Measurements from ENCODE around the gene B4GALNT4. TPM values are rescaled to one million over a fixed set of nuclear protein-coding genes. Genes with fewer than 3 reads are reported as not detected.

B4GALNT4 gene
- total RNA-seq, 1 donor from 2014 or later, result 16.4 TPM

- H3K36me3 ChIP-seq, result no peaks in the 10 kb centered on the region
- H3F3A ChIP-seq (ENCODE audit: low read depth), result peaks cover 22% of the 10 kb centered on the region
- TF ChIP-seq EZH2phosphoT487 (IDR thresholded peaks at IDR 0.05), result no peak
- no peak for TF ChIP-seq EZH2 (IDR thresholded peaks at IDR 0.05)
- TF ChIP-seq, protein P1, sequence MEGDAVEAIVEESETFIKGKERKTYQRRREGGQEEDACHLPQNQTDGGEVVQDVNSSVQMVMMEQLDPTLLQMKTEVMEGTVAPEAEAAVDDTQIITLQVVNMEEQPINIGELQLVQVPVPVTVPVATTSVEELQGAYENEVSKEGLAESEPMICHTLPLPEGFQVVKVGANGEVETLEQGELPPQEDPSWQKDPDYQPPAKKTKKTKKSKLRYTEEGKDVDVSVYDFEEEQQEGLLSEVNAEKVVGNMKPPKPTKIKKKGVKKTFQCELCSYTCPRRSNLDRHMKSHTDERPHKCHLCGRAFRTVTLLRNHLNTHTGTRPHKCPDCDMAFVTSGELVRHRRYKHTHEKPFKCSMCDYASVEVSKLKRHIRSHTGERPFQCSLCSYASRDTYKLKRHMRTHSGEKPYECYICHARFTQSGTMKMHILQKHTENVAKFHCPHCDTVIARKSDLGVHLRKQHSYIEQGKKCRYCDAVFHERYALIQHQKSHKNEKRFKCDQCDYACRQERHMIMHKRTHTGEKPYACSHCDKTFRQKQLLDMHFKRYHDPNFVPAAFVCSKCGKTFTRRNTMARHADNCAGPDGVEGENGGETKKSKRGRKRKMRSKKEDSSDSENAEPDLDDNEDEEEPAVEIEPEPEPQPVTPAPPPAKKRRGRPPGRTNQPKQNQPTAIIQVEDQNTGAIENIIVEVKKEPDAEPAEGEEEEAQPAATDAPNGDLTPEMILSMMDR (IDR thresholded peaks at IDR 0.05), result no peak
- H3K4me2 ChIP-seq, result peak overlapping the region; percentile 91
- peak overlapping the region; percentile 81 for H3K4me3 ChIP-seq
- H3K9me3 ChIP-seq (ENCODE audit: low read depth), result no peaks in the 10 kb centered on the region
- H3K4me1 ChIP-seq, result peaks cover 10% of the 10 kb centered on the region
- peaks cover 15% of the 10 kb centered on the region for H4K20me1 ChIP-seq (ENCODE audit: low read depth)
- no peak for DNase-seq (ENCODE audit: low spot score)
- H3K79me2 ChIP-seq (ENCODE audit: low read depth), result peaks cover 16% of the 10 kb centered on the region
- Mint-ChIP-seq H3K27ac (peak overlapping the region; percentile 89), H3K36me3 (peaks cover 19% of the 10 kb centered on the region), H3K4me1 (peaks cover 28% of the 10 kb centered on the region), H3K27me3 (ENCODE audit: insufficient read depth, low read depth) (peaks cover 13% of the 10 kb centered on the region), H3K9me3 (peaks cover 7% of the 10 kb centered on the region), H3K4me3 (peak overlapping the region; percentile 93)
- H3K9ac ChIP-seq, result no peak overlapping the region
- no peaks in the 10 kb centered on the region for H3K27me3 ChIP-seq
- no peak overlapping the region for H2AFZ ChIP-seq (replicated peaks)
- H3K27ac ChIP-seq, result peak overlapping the region; percentile 16
Observed at GRCh38 chr11:371051-371450, 1.8 kb downstream of the B4GALNT4 start.

- Histone ChIP-seq H3F3A (ENCODE audit: low read depth) (peaks cover 22% of the 10 kb centered on the region), H3K4me3 (no peak overlapping the region), H3K9me3 (ENCODE audit: low read depth) (no peaks in the 10 kb centered on the region), H4K20me1 (ENCODE audit: low read depth) (peaks cover 15% of the 10 kb centered on the region), H3K79me2 (ENCODE audit: low read depth) (peaks cover 16% of the 10 kb centered on the region), H3K27me3 (no peaks in the 10 kb centered on the region), H3K4me2 (no peak overlapping the region), H2AFZ (replicated peaks) (no peak overlapping the region), H3K9ac (no peak overlapping the region), H3K36me3 (no peaks in the 10 kb centered on the region), H3K4me1 (peaks cover 10% of the 10 kb centered on the region), H3K27ac (no peak overlapping the region)
- peaks cover 5% of the 10 kb centered on the region for H3K9me3 Mint-ChIP-seq
- peak overlapping the region; percentile 83 for H3K4me3 Mint-ChIP-seq
- DNase-seq (ENCODE audit: low spot score), result no peak
- H3K36me3 Mint-ChIP-seq, result peaks cover 19% of the 10 kb centered on the region
- TF ChIP-seq EZH2phosphoT487 (IDR thresholded peaks at IDR 0.05) (no peak), EZH2 (IDR thresholded peaks at IDR 0.05) (no peak)
- TF ChIP-seq, protein P1 (IDR thresholded peaks at IDR 0.05), result no peak
- H3K27me3 Mint-ChIP-seq (ENCODE audit: insufficient read depth, low read depth), result peaks cover 13% of the 10 kb centered on the region
- no peak overlapping the region for H3K27ac Mint-ChIP-seq
- peaks cover 28% of the 10 kb centered on the region for H3K4me1 Mint-ChIP-seq
Observed at GRCh38 chr11:371716-372590, 2.7 kb downstream of the B4GALNT4 start.

DNA sequence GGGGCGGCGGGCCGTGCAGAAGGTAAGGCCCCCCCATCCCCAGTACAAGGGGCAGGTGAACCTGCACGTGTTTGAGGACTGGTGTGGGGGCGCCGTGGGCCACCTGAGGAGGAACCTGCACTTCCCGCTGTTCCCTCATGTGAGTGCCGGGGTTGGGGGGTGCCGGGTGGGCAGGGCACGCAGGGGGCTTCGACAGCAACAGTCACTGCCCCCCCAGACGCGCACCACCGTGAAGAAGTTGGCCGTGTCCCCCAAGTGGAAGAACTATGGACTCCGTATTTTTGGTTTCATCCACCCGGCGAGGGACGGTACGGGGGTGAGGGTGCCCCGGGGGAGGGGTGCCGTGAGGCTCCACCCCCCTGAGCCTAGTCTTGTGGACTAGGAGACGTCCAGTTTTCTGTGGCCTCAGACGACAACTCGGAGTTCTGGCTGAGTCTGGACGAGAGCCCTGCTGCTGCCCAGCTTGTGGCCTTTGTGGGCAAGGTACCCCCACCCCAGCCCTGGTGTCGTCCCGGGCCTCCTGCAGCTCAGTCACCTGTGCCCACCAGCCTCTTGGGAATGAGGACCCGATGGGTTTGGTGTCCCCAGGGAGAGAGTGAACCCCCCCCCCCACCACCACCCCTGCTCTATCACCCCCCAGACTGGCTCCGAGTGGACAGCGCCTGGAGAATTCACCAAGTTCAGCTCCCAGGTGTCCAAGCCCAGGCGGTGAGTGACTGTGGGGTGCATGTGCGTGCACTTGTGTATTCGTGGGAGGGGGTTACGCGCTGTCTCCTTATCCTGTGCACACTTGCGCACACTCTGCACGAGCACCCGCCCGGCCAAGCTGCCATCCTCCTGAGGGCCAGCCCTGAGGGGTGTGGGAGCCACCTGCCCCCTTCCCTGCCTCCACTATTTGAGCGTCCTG lies 3.8 kb downstream of the B4GALNT4 start:
- H3K36me3 Mint-ChIP-seq, result peaks cover 19% of the 10 kb centered on the region
- Histone ChIP-seq H4K20me1 (ENCODE audit: low read depth) (peaks cover 15% of the 10 kb centered on the region), H3K4me3 (no peak overlapping the region), H3K9me3 (ENCODE audit: low read depth) (no peaks in the 10 kb centered on the region), H3F3A (ENCODE audit: low read depth) (peaks cover 18% of the 10 kb centered on the region), H3K36me3 (no peaks in the 10 kb centered on the region), H3K9ac (no peak overlapping the region), H2AFZ (replicated peaks) (no peak overlapping the region), H3K4me2 (no peak overlapping the region), H3K4me1 (peaks cover 10% of the 10 kb centered on the region), H3K27ac (no peak overlapping the region), H3K27me3 (no peaks in the 10 kb centered on the region), H3K79me2 (ENCODE audit: low read depth) (peaks cover 16% of the 10 kb centered on the region)
- H3K27me3 Mint-ChIP-seq (ENCODE audit: insufficient read depth, low read depth), result peaks cover 9% of the 10 kb centered on the region
- peaks cover 3% of the 10 kb centered on the region for H3K9me3 Mint-ChIP-seq
- no peak for TF ChIP-seq EZH2 (IDR thresholded peaks at IDR 0.05)
- no peak for TF ChIP-seq EZH2phosphoT487 (IDR thresholded peaks at IDR 0.05)
- TF ChIP-seq, protein P1 (IDR thresholded peaks at IDR 0.05), result no peak
- peaks cover 21% of the 10 kb centered on the region for H3K4me1 Mint-ChIP-seq
- no peak overlapping the region for H3K27ac Mint-ChIP-seq
- DNase-seq (ENCODE audit: low spot score), result no peak
- H3K4me3 Mint-ChIP-seq, result no peak overlapping the region

Measured in neural progenitor cell (in vitro differentiated cells).